ENCODE data around the gene ZNF827.

The ZNF827 gene

GRCh38 chr4:145821766-145822165 is 116.9 kb downstream of the ZNF827 start:
- no peak for DNase-seq

DNA sequence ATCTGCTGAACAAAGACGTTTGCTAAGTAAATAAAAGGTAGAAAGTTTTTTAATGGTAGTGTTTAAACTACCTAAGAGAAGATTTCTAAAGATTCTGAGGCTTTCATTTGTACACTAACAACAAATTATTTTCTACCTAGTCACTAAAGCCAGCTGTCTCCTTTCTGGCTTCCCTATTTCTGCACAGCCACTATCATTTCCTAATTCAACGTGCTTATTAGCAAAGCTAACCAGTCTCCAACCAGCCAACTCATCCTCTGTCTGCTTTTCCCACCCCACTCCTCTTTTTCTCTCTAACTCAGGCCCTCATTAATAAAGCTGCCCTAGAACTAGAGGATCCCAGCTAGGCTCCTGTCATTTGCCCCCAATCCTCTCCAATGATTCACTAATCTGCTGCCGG is 118.2 kb downstream of the ZNF827 start:
- DNase-seq, result no peak

DNA sequence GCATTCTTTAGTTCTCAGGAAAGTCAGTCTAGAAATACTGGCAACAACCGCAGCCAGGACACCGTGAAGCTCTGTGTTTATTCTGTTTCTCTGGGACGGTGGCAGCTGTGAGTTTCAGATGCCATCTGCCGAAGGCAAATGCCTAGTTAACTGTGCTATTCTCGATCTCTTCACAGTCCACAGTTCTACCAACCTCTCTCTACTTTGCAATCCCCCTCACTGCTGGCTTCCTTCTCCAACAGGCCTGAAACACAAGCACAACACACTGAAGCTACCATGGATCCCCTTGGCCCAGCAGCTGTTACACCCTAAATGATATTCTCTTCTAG is 118.8 kb downstream of the ZNF827 start:
- no peak for DNase-seq

GRCh38 chr4:145819101-145819852 is 119.3 kb downstream of the ZNF827 start:
- no peak for DNase-seq

- no peak for DNase-seq
These were observed 120.6 kb downstream of the ZNF827 start for GRCh38 chr4:145818011-145818410.

DNA sequence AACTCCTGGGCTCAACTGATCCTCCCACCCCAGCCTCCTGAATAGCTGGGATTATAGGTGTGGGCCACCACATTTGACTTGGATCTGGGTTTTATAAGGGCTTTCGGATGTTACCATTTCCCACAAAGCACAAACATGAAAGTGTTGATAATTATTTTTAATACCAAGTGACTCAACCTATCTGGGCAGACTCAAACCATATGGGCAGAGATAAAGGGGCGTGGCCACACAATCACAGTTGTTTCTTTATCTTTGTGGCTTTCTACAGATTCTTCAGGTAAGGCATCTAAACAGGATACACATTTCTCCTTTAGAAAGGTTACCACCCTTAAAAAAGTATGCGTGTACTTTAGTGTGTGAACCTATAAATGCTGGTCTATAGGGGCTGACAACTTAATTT is 122.5 kb downstream of the ZNF827 start:
- DNase-seq, result no peak

GRCh38 chr4:145815626-145816025 is 123.0 kb downstream of the ZNF827 start:
- DNase-seq, result no peak

- DNase-seq, result no peak
These were observed 123.5 kb downstream of the ZNF827 start for GRCh38 chr4:145815027-145815612.

GRCh38 chr4:145814246-145814645 is 124.4 kb downstream of the ZNF827 start:
- DNase-seq, result no peak

- DNase-seq, result no peak
These were observed 125.7 kb downstream of the ZNF827 start for GRCh38 chr4:145812919-145813318.

DNA sequence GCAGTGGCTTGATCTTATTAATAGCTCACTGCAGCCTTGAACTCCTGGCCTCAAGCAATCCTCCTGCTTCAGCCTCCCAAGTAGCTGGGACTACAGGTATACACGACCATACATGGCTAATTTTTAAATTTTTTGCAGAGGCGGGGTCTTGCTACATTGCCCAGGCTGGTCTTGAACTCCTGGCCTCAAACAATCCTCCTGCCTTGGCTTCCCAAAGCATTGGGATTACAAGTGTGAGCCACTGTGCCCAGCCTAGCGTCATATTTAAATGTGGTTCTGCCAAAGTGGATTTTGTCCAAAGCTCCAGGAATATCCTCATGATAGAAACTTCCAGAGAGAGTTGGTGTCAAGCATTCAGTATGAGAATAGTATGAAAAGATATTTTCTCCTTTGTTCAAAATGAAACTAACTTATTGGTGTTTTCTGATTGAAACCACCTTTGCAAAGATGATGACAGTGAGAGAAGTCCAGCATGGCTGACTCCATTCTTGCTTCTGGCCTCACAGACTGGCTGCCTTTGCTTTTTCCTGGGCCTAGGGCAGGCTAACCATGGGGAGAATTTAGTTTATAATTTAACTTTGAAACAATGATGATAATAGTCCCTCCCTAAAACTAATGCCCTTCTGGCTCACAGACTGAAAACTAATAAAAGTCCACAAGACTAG is 129.6 kb downstream of the ZNF827 start:
- DNase-seq, result no peak

DNA sequence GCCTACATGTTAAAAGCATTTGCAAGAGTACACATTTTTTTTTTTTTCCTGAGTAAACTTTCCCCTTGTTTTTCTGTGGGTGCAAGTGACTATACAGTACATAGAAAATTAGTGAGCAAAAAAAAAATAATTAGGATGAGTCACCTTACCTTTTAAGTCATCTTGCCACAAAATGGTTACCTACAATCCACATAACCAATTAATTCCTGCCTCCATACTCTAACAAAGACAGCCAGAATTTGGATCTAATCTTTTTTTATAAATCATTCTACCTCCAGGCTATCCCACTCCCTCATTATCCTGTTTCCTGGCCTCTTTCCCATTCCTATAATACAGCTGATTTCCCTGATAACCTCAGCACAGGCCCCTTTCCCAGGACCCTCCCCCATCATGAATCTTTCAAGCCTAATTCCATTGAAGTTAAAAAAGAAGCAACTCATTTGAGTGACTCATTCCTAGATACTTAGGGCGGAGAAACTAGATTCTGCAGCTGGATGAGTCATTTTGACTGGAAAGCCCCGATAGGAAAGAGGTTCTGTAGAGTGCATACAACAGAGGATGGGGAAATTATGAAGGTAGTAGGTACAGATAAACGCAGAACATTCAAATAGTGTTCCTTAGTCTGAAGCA is 130.5 kb downstream of the ZNF827 start:
- no peak for DNase-seq

- DNase-seq, result no peak
These were observed 133.1 kb downstream of the ZNF827 start for GRCh38 chr4:145805490-145805889.

DNA sequence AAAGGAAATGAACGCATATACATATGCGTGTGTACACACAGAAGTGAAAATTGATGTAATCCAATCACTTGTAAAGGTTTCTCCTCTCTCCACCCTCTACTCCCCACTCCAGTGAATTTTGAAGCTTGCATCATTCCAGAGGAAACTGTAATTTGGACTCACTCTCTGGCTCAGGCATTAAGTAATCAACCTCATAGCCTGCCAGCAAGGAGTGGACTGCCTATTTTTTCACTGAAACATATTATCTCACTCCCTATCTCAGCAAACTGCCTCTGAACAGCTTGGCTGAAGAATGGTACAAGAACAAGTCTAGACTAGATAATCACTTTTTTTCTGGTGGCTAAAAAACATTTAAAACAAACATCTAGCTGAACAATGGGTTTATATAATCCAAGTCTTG is 134.5 kb downstream of the ZNF827 start:
- no peak for DNase-seq

DNA sequence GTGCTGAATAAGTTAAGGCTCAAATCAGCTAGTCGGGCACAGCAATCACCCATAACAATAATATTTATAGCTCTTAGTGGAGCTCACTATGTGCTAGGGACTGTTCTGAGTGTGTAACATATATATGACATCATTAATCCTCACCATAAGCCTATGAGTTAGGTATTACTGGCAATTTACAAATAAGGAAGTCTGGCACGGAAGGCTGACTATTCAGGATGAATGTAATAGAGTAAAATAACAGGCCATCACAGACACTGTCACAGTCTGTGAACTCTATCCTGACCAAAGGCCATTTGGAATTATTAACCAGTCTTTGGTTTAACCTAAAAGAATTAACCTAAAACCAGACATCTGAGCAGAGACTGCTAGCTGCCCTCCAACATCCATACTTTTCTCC is 139.4 kb downstream of the ZNF827 start:
- DNase-seq, result no peak

- no peak for DNase-seq
These were observed 141.3 kb downstream of the ZNF827 start for GRCh38 chr4:145797278-145797677.

DNA sequence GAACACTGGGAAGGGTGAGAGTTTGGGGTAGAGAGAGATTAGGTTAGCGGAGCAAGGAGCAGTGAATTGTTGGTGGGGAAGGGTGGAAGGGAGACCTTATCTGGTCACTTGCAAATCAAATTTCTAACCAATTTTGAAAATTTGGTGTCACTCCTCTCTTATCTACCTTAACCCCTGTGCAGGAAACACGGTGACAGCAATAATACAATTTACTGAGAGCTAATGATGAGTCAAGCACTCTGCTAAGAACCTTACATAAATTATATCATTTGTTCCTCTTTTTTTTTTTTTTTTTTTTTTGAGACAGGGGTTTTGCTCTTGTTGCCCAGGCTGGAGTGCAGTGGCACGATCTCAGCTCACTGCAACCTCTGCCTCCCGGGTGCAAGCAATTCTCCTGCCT is 142.3 kb downstream of the ZNF827 start:
- DNase-seq, result no peak

GRCh38 chr4:145795521-145795920 is 143.1 kb downstream of the ZNF827 start:
- DNase-seq, result no peak

- no peak for DNase-seq
These were observed 146.2 kb downstream of the ZNF827 start for GRCh38 chr4:145792429-145792828.

DNA sequence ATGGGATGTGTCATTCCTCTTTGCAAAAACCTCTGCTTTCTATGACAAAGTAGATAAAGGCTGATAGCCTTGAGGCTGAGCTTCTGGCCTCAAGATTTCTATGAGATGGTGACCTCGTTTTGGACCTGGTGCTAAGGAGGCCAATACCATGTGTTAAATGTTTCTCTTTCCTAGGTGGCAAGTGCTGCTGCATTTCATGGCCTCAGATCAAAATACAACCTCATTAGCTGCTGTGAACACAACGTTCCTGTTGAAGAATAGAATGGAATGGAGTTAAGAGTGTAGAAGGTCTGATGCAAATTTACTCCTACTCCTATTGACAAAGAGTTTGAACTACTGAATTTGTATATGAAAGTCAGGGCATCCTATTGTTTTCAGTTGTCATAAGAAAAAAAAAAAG is 146.6 kb downstream of the ZNF827 start:
- DNase-seq, result no peak

GRCh38 chr4:145788755-145789154 is 149.9 kb downstream of the ZNF827 start:
- DNase-seq, result no peak

DNA sequence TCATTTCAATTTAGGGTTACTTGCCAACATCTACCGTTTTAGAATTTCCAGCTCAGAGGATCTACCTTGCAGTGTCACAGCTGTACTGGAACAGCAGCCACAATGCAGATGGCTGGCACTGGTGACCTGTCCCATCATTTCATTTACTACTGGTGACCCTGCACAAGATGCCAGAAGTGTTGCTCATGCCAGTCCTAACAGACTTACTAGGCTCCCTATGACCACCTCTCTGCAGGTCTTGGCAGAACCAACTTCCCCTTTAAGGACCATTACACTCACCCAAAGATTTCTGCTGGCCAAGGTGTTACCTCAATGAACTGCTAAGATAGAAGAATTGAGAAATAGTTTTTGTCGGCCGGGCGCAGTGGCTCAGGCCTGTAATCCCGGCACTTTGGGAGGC is 151.8 kb downstream of the ZNF827 start:
- no peak for DNase-seq

GRCh38 chr4:145786261-145786660 is 152.4 kb downstream of the ZNF827 start:
- DNase-seq, result no peak

DNA sequence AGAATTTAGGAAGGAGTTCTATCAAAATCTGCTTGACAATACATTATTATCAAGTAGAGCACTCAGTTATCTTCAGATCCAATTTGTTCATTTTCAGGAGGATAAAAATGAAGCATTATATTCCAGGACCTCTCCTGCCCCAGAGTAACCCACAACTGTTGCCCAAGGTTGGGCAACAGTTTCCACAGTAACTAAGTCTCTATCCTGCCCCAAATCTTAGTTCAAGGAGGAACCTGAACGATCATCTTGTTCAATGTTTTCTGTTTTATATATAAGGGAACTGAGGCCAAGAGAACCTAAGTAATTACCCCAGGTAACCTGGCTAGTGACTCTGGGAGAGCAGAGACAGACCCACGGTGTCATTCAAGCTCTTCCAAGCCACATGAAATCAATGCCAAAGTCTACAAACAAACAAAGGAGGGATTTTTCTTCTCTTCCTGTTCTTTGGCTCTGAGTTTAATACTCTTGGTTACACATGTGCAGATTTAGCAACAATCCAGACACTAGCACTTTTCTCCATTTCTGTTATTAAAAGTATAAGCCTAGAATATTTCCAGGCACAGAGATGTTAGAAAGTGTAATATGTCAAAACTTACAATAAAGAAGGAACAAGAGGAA is 153.1 kb downstream of the ZNF827 start:
- no peak for DNase-seq

All from NCI-H1930 (cell line).